CD4-positive, alpha-beta T cell treated with Interleukin-17A for 4 hours (primary cell): ENCODE measurements around the gene SLC9B1.

ENCODE experiments used
- DNase-seq: peaks from one replicate; pipeline ENCODE4 v3.0.0-alpha.2; 2020; ENCODE audit warnings: mixed read lengths

Gene SLC9B1

GRCh38 chr4:103019308-103020124 lies at the start of gene SLC9B1:
Gene SLC9B1 (minus strand): TSS chr4:103019705. CDS start chr4:102991711, 27,994 bp downstream.
- DNase-seq, result peak; percentile 94

- DNase-seq, result no peak
These were observed 48.5 kb upstream of the SLC9B1 start for GRCh38 chr4:103067841-103068547.

GRCh38 chr4:103060453-103061148 lies 41.1 kb upstream of the SLC9B1 start:
- no peak for DNase-seq

GRCh38 chr4:103054030-103054429 lies 34.5 kb upstream of the SLC9B1 start:
- no peak for DNase-seq

- no peak for DNase-seq
These were observed 33.3 kb upstream of the SLC9B1 start for GRCh38 chr4:103052779-103053178.

- DNase-seq, result no peak
These were observed 32.6 kb upstream of the SLC9B1 start for GRCh38 chr4:103052145-103052544.

GRCh38 chr4:103050736-103051436 lies 31.4 kb upstream of the SLC9B1 start:
- no peak for DNase-seq

GRCh38 chr4:103046416-103047290 lies 27.1 kb upstream of the SLC9B1 start:
- DNase-seq, result peak; percentile 42

- DNase-seq, result no peak
These were observed 24.7 kb upstream of the SLC9B1 start for GRCh38 chr4:103044183-103044582.

- DNase-seq, result no peak
These were observed 16.7 kb upstream of the SLC9B1 start for GRCh38 chr4:103036169-103036568.

- no peak for DNase-seq
These were observed 13.1 kb upstream of the SLC9B1 start for GRCh38 chr4:103032574-103032973.

- DNase-seq, result no peak
These were observed 11.3 kb upstream of the SLC9B1 start for GRCh38 chr4:103030791-103031190.

GRCh38 chr4:103029300-103029699 lies 9.8 kb upstream of the SLC9B1 start:
- DNase-seq, result no peak

- DNase-seq, result no peak
These were observed 7.4 kb upstream of the SLC9B1 start for GRCh38 chr4:103026868-103027267.

GRCh38 chr4:103024996-103025395 lies 5.5 kb upstream of the SLC9B1 start:
- DNase-seq, result no peak

GRCh38 chr4:103021120-103021519 lies 1.6 kb upstream of the SLC9B1 start:
- no peak for DNase-seq

GRCh38 chr4:103018391-103019307 lies 856 bp downstream of the SLC9B1 start:
- DNase-seq, result peak; percentile 4

GRCh38 chr4:103012551-103012950 lies 7.0 kb downstream of the SLC9B1 start:
- no peak for DNase-seq

- DNase-seq, result no peak
These were observed 7.4 kb downstream of the SLC9B1 start for GRCh38 chr4:103012060-103012459.

GRCh38 chr4:103011378-103012025 lies 8.0 kb downstream of the SLC9B1 start:
- DNase-seq, result no peak
